GM18498 (cell line): Measurements from ENCODE around the gene NR2C2.
"Not testable (repeated sequence)": the region's sequence is repeated elsewhere in the genome, so short reads cannot be mapped to it uniquely, and the experiment has no call there.

Experiments used
- ATAC-seq: cut with Tn5 transposase; IDR thresholded peaks from one replicate; pipeline ENCODE4 v1.9.1; 2021; ENCODE audit warnings: mild to moderate bottlenecking, moderate library complexity; ENCODE audit not compliant: unreplicated experiment

Gene NR2C2

DNA sequence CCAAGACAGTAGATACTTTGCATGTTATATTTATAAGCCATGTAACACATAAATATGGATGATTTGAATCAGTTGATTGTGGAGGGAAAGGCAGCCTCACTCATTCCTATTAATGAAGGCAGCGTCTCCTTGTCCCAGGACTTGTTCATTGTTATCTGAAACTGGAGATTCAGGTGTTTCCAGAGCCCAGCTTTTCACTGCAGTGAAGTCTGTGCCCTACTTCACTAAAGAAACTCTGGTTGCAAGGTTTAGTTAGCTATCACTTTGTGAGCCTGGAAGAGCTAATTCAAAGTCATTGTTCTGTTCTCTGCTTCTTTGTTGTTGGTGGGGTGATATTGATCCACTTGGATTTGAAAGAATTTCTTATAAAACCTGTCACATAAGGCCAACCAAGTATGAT is 9.8 kb downstream of the NR2C2 start:
- ATAC-seq: no peak

DNA sequence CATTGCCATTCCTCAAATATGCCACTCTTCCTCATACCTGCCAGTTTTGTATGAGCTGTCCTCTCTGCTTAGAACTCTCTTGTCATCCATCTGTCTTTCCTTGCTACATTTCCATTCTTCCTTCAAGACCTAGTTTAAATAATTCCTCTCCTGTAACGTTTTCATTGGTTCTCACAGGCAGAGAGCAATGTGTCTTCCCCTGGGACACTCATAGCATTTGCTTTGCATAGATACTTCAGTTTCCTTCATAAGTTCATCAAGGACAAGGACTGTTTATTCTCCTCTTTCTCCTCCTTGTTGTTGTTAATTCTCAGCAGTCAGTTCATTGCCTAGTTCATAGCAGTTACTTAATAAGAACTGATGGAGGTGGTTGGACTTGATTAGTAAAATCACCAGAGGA is 10.5 kb downstream of the NR2C2 start:
- no peak for ATAC-seq

GRCh38 chr3:14959359-14959943 is 12.1 kb downstream of the NR2C2 start:
- peak; percentile 49 for ATAC-seq

GRCh38 chr3:14962762-14963161 is 15.4 kb downstream of the NR2C2 start:
- ATAC-seq: no peak

GRCh38 chr3:14967285-14967684 is 19.9 kb downstream of the NR2C2 start:
- no peak for ATAC-seq

DNA sequence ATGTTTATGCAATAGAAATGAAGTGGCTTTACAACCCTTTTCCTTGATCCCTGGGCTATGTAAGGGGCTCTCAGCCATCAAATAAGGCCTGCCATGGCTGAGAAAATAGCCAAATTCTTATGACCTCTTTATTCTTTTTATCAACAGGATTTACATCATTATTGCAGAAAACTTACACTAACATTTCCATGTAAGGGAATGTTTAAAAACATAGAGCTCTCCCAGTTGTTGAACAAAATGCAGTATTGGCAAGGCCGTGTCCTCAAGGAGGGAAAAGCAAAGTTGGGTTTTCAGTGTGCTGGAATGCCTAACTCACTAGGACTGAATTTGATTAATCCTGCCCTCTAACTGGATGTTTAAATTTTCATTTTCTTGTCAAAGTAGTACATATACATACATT is 22.3 kb downstream of the NR2C2 start:
- no peak for ATAC-seq

- ATAC-seq: no peak
Measured at GRCh38 chr3:14976317-14976716, 28.9 kb downstream of the NR2C2 start.

DNA sequence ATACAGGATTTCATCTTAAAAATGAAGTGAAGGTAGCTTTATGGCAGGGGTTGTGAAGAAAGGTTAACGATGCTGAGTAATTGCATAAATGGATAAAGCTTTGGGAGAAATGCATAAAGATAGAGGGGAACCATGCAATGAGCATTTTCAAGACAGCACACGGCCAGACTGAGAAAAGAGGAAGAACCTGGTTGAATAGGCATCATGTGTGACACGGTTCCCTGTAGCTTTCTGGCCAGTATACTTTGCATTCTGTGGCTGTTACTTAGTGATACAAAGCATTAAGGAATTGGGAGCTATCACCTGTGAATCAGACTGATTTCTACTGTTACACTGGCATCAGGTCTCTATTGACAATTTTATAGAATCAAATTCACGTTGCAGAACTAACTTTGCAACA is 33.3 kb downstream of the NR2C2 start:
- ATAC-seq: no peak

DNA sequence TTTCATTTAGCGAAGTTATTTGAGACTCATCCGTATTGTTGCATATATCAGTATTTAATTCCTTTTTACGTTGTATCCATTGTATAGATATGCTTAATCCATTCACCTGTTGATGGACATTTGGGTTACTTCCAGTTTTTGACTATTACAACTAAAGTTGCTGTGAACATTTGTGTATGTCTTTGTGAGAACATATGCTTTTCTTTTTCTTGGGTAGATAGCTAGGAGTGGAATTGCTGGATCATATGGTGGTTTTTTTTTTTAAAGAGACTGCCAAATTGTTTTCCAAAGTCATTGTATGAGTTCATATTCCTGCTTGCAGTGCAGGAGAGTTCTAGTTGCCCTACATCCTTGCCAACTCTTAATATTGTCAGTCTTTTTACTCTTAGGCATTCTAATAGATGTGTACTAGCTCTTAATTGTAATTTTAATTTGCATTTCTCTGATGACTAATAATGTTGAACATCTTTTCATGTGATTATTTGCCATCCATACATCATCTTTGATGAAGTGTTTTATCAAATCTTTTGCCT is 37.3 kb downstream of the NR2C2 start:
- no peak for ATAC-seq

DNA sequence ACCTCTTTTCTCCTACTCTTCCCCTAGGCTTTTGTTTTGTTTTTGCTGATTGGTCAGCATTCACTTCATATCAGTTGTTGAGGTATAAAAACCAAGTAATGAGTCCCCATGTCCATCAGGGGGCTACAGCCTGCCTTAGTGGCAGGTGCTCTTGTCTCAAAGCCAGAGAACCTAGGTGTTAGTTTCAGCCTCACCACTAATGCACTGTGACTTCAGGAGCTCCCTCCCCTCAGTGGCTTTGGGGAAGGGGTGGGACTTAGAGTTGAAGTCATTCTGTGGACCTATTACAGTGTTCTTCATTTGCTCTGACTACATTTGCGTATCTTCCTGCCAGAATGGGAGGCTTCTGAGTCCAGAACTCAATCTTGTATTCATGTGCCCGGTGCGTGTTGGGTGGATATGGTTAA is 41.6 kb downstream of the NR2C2 start:
- peak; percentile 100 for ATAC-seq

GRCh38 chr3:14989943-14990779 is 42.8 kb downstream of the NR2C2 start:
- no peak for ATAC-seq

DNA sequence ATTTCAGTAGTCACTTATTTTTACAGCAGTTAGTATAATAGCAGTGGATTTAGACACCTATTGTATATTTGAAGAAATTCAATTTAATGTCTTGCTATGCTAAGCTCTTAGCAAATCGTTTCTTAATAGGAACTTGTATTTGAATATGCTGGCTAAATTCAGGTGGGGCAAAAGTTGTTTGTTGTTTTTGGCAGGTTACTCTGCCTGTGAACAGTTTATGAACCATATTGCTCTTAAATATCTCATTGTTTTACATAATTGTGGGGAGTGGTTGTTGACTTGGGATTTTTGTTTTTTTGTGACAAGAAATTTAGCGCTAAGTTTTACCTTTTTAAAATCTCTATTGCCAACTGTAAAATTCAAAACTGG is 43.4 kb downstream of the NR2C2 start:
- no peak for ATAC-seq

DNA sequence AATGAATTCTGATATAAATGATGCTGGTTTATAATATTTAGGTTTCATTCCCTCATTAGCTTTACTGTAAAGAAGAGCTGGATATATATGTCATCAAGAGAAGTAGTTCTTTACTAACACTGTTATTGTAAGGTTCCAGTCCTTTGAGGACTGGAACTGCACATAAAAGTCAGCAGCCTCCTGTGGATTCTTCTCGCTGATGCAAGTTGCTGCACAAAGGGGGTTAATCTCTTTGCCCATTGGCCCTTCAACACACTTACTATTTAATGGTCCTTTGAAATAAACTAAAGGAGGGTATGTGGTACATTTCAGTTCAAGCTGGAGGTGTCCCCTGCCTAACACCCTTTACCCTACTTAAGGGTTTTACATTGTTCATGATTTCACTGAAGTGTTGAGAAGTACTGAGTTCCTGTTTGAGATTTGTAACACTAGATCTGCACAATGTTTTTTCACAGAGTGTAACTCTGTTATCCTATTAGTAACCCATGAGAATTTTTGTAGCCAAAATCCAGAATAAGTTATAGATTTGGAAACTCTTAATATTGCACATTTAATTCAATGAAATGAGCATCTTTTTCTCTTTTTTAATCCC is 43.9 kb downstream of the NR2C2 start:
- ATAC-seq: no peak

DNA sequence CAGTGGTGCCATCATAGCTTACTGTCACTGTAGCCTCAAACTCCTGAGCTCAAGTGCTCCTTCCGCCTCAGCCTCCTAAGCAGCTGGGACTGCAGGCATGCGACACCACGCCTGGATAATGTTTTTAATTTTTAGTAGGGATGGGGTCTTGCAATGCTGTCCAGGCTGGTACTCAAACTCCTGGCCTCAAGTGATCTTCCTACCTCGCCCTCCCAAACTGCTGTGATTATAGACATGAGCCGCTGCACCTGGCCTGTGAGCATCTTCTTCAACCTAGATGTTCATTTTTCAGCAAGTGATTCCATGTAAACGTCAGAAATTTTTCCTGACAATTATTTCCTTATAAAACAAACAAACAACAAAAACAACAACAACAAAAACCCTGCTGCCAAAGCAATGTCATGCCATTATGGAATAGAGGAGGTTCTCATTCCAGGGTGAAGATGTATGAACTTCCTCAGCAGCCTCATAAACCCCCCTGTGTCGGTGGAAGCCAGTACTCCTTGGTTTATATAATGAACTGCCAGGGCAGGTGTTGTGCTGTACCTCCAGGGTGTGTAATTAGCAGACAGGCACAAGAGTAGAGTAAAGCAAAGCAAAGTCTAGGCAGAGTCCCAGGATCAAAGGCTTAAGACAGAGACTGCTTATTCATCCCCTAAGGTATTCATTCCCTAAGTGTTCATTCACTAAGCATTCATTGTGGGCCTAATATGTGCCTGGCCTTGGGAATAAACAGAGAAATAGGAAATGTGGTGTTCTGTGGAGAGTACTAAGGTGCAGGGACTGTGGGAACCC is 44.6 kb downstream of the NR2C2 start:
- ATAC-seq: no peak

GRCh38 chr3:14997941-14998340 is 50.6 kb downstream of the NR2C2 start:
- ATAC-seq: no peak

DNA sequence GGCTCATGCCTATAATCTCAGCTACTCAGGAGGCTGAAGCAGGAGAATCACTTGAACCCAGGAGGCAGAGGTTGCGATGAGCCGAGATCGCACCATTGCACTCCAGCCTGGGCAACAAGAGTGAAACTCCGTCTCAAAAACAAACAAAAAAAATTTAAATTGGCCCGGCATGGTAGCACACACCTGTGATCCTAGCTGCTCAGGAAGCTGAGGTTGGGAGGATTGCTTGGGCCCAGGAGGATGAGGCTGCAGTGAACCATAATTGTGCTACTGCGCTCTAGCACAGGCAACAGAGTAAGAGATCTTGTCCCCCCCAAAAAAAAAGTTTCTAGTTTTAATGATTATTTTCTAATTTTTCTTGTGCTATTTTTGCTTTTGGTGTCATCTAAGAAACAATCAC is 51.8 kb downstream of the NR2C2 start:
- ATAC-seq: not testable (repeated sequence)

- ATAC-seq: no peak
Measured at GRCh38 chr3:15007681-15008141, 60.3 kb downstream of the NR2C2 start.

GRCh38 chr3:15009167-15009566 is 61.8 kb downstream of the NR2C2 start:
- no peak for ATAC-seq

DNA sequence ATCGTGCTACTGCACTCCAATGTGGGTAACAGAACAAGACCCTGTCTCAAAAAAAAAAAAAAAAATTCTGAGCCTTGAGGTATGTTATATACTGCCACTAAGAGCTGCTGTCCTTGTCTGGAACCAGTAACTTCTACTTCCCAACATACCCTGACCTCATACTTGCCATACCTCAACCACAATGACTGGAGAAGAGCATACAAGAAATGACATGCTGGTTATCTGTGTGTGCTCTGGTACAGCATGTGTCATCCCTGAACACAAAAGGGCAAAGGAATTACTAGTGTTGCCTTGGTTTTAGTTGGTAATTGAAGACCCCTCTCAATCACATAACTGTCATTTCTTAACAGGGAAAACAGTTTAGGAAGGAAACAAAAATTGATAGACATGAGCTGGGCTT is 63.3 kb downstream of the NR2C2 start:
- ATAC-seq: no peak

DNA sequence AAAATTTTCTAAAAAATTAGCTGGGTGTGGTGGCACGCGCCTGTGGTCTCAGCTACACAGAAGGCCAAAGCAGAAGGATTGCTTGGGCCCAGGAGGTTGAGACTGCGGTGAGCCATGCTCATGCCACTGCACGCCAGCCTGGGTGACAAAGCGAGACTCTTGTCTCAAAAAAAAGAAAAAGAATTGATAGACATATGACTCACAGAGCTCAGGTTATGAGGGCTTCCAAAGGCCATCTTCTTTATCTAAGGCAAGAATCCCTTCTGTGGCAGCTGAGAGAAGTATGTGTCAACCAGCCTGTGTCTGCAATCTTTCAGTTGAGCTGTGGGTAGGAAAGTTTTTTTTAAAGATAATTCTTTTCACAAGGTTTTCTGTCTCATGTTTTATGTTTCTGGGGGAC is 63.8 kb downstream of the NR2C2 start:
- ATAC-seq: no peak
